ENCODE data around the gene KAT6B. TPM values are rescaled to one million over a fixed set of nuclear protein-coding genes. Genes with fewer than 3 reads are reported as not detected.

KAT6B gene
- total RNA-seq, 1 donor from 2014 or later, result 59.2 TPM

DNA sequence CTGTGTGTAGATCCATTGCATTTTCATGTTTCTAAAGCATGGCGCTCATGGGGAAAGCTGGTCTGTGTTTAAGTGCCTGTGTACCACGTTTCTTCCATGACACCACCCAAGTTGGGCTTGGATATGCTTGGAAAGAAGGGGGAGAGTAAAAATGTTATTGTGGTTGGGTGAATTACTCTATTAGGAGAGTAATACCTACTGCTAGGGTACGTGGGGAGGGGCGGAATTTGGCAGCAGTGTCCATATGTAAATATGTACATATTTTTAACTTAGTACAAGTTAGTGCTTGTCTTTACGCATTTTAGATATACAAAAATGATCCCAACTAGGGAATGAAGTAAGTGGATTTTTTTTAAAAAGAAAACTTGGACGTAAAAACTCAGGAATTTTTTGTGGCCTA is 242.1 kb downstream of the KAT6B start:
- H3K36me3 ChIP-seq, result no peaks in the 10 kb centered on the region
- no peak overlapping the region for H3K4me3 ChIP-seq
- DNase-seq (ENCODE audit: extremely low spot score in 2 of 2), result no peak
- no peak for TF ChIP-seq POLR2A (IDR thresholded peaks at IDR 0.05)
- TF ChIP-seq, protein P1, sequence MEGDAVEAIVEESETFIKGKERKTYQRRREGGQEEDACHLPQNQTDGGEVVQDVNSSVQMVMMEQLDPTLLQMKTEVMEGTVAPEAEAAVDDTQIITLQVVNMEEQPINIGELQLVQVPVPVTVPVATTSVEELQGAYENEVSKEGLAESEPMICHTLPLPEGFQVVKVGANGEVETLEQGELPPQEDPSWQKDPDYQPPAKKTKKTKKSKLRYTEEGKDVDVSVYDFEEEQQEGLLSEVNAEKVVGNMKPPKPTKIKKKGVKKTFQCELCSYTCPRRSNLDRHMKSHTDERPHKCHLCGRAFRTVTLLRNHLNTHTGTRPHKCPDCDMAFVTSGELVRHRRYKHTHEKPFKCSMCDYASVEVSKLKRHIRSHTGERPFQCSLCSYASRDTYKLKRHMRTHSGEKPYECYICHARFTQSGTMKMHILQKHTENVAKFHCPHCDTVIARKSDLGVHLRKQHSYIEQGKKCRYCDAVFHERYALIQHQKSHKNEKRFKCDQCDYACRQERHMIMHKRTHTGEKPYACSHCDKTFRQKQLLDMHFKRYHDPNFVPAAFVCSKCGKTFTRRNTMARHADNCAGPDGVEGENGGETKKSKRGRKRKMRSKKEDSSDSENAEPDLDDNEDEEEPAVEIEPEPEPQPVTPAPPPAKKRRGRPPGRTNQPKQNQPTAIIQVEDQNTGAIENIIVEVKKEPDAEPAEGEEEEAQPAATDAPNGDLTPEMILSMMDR (IDR thresholded peaks at IDR 0.05), result no peak
- no peak for TF ChIP-seq POLR2AphosphoS5 (IDR thresholded peaks at IDR 0.05; ENCODE audit: insufficient read depth in 1 of 2, low read depth in 1 of 2)
- no peaks in the 10 kb centered on the region for H3K27me3 ChIP-seq
- peaks cover 28% of the 10 kb centered on the region for H3K4me1 ChIP-seq
- no peak overlapping the region for H3K27ac ChIP-seq
- intact Hi-C loops (cut with DNase I), result no loop called here
- no peaks in the 10 kb centered on the region for H3K9me3 ChIP-seq

DNA sequence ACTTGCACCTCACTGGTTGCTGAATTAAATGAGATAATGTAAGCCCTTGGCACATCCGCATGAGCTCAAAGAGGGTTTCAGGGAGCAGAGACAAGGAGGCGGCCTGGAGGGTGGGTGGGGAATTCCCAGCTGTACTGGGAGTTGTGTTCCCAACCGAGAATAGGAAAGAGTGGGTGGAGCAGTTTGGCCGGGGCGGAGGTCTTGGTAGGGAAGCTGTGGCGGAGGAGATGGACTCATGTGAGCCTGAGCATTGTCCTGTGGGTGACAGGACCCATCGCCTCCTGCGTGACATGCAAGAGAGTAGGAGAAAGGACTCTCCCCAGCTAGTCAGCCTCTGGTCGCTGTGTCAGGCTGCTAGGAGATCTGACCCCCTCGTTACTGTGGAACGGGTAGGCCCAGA is 244.1 kb downstream of the KAT6B start:
- Histone ChIP-seq H3K36me3 (no peaks in the 10 kb centered on the region), H3K4me1 (peaks cover 17% of the 10 kb centered on the region), H3K9me3 (no peaks in the 10 kb centered on the region), H3K4me3 (no peak overlapping the region), H3K27me3 (no peaks in the 10 kb centered on the region), H3K27ac (no peak overlapping the region)
- intact Hi-C loops (cut with DNase I), result no loop called here
- TF ChIP-seq POLR2AphosphoS5 (IDR thresholded peaks at IDR 0.05; ENCODE audit: insufficient read depth in 1 of 2, low read depth in 1 of 2) (no peak), POLR2A (IDR thresholded peaks at IDR 0.05) (no peak)
- TF ChIP-seq, protein P1 (IDR thresholded peaks at IDR 0.05), result no peak
- DNase-seq (ENCODE audit: extremely low spot score in 2 of 2), result no peak

DNA sequence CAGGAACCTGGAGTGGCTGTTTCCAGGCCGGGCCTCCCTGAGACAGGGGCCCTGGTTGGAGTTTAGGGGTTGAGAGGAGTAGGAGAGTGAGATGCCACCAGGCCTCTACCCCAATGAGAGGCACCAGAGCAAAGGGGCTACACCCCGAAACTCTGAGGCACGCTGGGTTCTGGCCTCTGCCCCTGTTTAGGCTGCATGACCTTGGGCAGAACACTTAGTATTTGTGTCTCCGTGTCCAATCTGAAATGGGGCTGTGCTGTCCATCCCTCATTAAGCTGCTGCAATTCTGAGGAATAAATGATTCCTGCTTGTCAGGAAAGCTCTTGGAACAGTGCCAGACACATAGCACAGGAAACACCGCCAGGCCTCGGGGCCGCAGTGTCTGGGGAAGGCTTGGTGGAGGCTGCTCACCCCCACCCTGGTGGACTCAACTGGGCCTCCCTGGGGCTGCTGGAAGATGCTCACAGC is 244.6 kb downstream of the KAT6B start:
- Histone ChIP-seq H3K27me3 (no peaks in the 10 kb centered on the region), H3K27ac (no peak overlapping the region)
- intact Hi-C loops (cut with DNase I), result no loop called here

DNA sequence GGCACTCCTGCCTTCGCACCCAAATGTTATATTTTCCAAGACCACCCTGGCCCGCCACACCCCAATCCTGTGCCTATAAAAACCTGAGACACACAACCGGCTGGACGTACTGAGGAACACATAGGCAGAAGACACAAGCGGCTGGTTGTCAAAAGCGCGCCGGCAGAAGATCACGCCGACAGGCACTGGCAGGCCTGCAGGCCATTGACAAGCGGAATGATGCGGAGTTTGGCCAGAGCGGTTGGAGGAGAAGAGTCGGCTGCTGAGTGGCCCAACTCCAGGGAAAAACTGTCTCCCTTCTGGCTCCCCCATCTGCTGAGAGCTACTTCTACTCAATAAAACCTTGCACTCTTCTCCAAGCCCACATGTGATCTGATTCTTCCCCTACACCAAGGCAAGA is 245.4 kb downstream of the KAT6B start:
- peaks cover 17% of the 10 kb centered on the region for H3K4me1 ChIP-seq
- TF ChIP-seq, protein P1 (IDR thresholded peaks at IDR 0.05), result no peak
- TF ChIP-seq POLR2A (IDR thresholded peaks at IDR 0.05) (no peak), POLR2AphosphoS5 (IDR thresholded peaks at IDR 0.05; ENCODE audit: insufficient read depth in 1 of 2, low read depth in 1 of 2) (no peak)
- H3K9me3 ChIP-seq, result no peaks in the 10 kb centered on the region
- no peaks in the 10 kb centered on the region for H3K36me3 ChIP-seq
- DNase-seq (ENCODE audit: extremely low spot score in 2 of 2), result no peak
- no peak overlapping the region for H3K27ac ChIP-seq
- no peaks in the 10 kb centered on the region for H3K27me3 ChIP-seq
- intact Hi-C loops (cut with DNase I), result no loop called here
- H3K4me3 ChIP-seq, result no peak overlapping the region

More for the DNA sequence above, 244.6 kb downstream of the KAT6B start:
- Histone ChIP-seq H3K4me3 (no peak overlapping the region), H3K4me1 (peaks cover 17% of the 10 kb centered on the region), H3K36me3 (no peaks in the 10 kb centered on the region), H3K9me3 (no peaks in the 10 kb centered on the region)
- TF ChIP-seq POLR2A (IDR thresholded peaks at IDR 0.05) (no peak), POLR2AphosphoS5 (IDR thresholded peaks at IDR 0.05; ENCODE audit: insufficient read depth in 1 of 2, low read depth in 1 of 2) (no peak)
- TF ChIP-seq, protein P1 (IDR thresholded peaks at IDR 0.05), result no peak
- DNase-seq (ENCODE audit: extremely low spot score in 2 of 2), result no peak

DNA sequence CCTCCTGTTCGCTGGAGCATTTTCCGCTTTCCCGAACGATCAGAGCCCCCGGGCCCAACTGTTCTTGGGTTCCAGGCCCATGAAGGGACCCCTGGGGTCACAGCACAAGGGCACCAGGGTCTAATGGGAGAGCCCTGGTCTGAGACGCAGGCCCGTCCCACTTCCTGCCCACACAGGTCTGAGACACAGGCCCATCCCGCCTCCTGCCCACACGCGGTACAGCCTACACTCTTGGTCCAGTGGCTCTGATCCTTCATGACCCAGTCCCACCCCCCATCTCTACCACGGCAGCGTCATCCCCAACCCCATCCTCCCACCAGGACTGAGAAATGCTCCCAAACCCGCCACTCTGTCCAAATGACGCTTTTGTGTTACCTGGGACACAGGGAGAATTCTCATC is 246.3 kb downstream of the KAT6B start:
- Histone ChIP-seq H3K4me3 (no peak overlapping the region), H3K27ac (no peak overlapping the region), H3K4me1 (peaks cover 17% of the 10 kb centered on the region), H3K36me3 (no peaks in the 10 kb centered on the region), H3K27me3 (no peaks in the 10 kb centered on the region), H3K9me3 (no peaks in the 10 kb centered on the region)
- TF ChIP-seq POLR2A (IDR thresholded peaks at IDR 0.05) (no peak), POLR2AphosphoS5 (IDR thresholded peaks at IDR 0.05; ENCODE audit: insufficient read depth in 1 of 2, low read depth in 1 of 2) (no peak)
- TF ChIP-seq, protein P1 (IDR thresholded peaks at IDR 0.05), result no peak
- intact Hi-C loops (cut with DNase I), result no loop called here
- DNase-seq (ENCODE audit: extremely low spot score in 2 of 2), result no peak

All from vagina (tissue), 2 donors.